Measurements from ENCODE around the gene ETDC. TPM values are rescaled to one million over a fixed set of nuclear protein-coding genes. Genes with fewer than 3 reads are reported as not detected.

Gene ETDC
- total RNA-seq, 1 donor from 2014 or later = not detected

GRCh38 chrX:135345107-135345589 is 35.9 kb downstream of the ETDC start:
- intact Hi-C loops (cut with micrococcal nuclease) = no loop called here

- intact Hi-C loops (cut with micrococcal nuclease) = no loop called here
Observed at GRCh38 chrX:135346975-135347374, 37.7 kb downstream of the ETDC start.

DNA sequence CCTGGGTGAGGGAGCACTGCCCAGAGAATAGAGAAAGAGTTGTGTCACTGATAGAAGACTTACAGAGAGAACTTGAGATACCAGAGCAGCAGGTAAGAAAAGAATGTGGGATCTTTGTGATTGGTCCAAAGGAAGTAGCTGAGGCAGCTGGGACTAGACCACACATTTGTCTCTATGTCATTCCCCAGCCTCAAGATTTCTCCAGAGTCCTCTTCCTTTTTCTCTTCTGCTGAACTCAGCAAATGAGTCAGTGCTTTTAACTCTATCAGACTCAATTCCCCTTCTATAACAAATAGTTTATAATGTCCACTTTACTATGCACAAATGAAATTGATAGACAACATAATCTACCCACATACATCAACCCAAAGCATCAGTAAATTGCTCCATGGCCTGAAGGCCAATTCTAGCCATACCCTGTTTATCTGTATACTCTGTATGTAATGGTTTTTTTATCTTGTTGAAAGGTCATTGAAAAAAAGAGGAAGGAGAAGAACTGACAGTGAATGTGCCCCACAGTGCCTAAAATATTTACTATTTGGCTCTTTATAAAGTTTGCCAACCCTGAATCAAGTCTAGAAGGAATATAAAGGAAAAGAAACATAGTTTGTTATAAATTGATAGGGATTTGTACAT is 38.2 kb downstream of the ETDC start:
- intact Hi-C loops (cut with micrococcal nuclease) = no loop called here

DNA sequence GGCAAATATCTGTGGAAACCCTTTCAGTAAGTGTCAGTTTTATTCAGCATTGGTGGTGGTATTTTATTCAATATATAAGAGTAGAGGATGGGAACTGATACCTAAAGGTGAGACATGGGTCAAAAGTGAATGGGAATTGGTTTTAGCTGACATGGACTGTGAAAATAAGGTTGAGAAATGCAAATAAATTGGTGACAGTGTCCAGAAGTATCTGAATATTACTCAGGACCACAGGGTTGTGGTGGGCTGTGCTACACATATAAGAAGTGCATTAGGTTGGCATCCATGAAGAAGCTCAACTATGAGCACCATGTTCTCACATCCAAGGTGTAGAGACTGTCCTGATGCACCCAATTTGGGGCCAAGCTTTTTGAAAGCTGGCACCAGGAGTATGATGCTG is 45.0 kb downstream of the ETDC start:
- intact Hi-C loops (cut with micrococcal nuclease) = no loop called here

Other genes with a start within 250 kb of the ETDC start
- not detected in 2 replicates for gene SMIM10L2B, start 210.8 kb upstream of the ETDC start, total RNA-seq
- gene ETDB, start 189.0 kb upstream of the ETDC start, total RNA-seq = not detected in 2 replicates
- gene CT55, start 138.1 kb upstream of the ETDC start, total RNA-seq = not detected in 2 replicates
- gene ETDA, start 57.4 kb upstream of the ETDC start, total RNA-seq = not detected in 2 replicates
- 11.0 and 12.4 TPM in 2 replicates for gene ZNF75D, start 34.6 kb downstream of the ETDC start, total RNA-seq
- gene ZNF449, start 35.3 kb downstream of the ETDC start, total RNA-seq = 3.4 and 3.5 TPM in 2 replicates
- gene SMIM10L2A, start 112.5 kb downstream of the ETDC start, total RNA-seq = 0.48 and 0.55 TPM in 2 replicates
- gene INTS6L, start 211.2 kb downstream of the ETDC start, total RNA-seq = 26.1 and 26.7 TPM in 2 replicates

Data from T-helper 2 cell treated with Interferon-gamma antibody and Interleukin-4, amounts not matched to agents 100 ng/mL and 5 ng/mL, for 36 hours (primary cell).